IMR-90 (cell line): ENCODE measurements around the gene SAPCD1. TPM values are rescaled to one million over a fixed set of nuclear protein-coding genes. Genes with fewer than 3 reads are reported as not detected.

ENCODE experiments used
- ATAC-seq: fragments of 200-7000 bp; cut with Tn5 transposase; 2 replicates; pipeline ENCODE4 v1.9.1; 2020; ENCODE audit warnings: low read depth, mild to moderate bottlenecking, moderate library complexity
- BruUV-seq: library from RNA; stranded (reverse); fragments of 400-500 nt; replicated peaks from 2 replicates; lab custom pipeline; 2021; lab: Mats Ljungman, UMichigan
- CTCF ChIA-PET: fragments of 300-600 bp; formaldehyde crosslinking; extraction: SDS; loops from one replicate; lab custom pipeline; 2021; ENCODE audit warnings: antibody characterized with exemption; lab: Yijun Ruan, JAX
- POLR2A ChIA-PET: fragments of 300-600 bp; sonication (Branson Sonifier 250); formaldehyde crosslinking; loops from one replicate; lab custom pipeline; 2022; ENCODE audit warnings: antibody characterized with exemption; ENCODE audit not compliant: unreplicated experiment; lab: Charles Lee
- DNase-seq: peaks from one replicate; pipeline ENCODE4 v3.0.0; 2013
- H2AFZ ChIP-seq: replicated peaks from 2 replicates; pipeline ENCODE3; 2013; ENCODE audit warnings: low read length, mild to moderate bottlenecking; ENCODE audit not compliant: poor library complexity
- H2AK5ac ChIP-seq: 2 replicates; pipeline ENCODE4 v1.6.1; 2013; ENCODE audit warnings: low read depth, low read length, inconsistent platforms
- H2AK9ac ChIP-seq: replicated peaks from 2 replicates; pipeline ENCODE3; 2013; ENCODE audit warnings: mild to moderate bottlenecking, low read depth, low read length, moderate library complexity; ENCODE audit not compliant: poor library complexity
- H2BK120ac ChIP-seq: 2 replicates; pipeline ENCODE4 v1.6.1; 2013; ENCODE audit warnings: low read depth, low read length, inconsistent platforms
- H2BK15ac ChIP-seq: 3 replicates; pipeline ENCODE4 v1.6.1; 2013; ENCODE audit warnings: low read depth, low read length, inconsistent platforms
- H2BK20ac ChIP-seq: 2 replicates; pipeline ENCODE4 v1.6.1; 2013; ENCODE audit warnings: low read depth, mild to moderate bottlenecking, inconsistent platforms, low read length, moderate library complexity
- H2BK5ac ChIP-seq: 2 replicates; pipeline ENCODE4 v1.6.1; 2013; ENCODE audit warnings: mild to moderate bottlenecking, low read depth, low read length, inconsistent platforms; ENCODE audit not compliant: poor library complexity, severe bottlenecking
- H3K14ac ChIP-seq: replicated peaks from 2 replicates; pipeline ENCODE4 v1.6.1; 2013; ENCODE audit warnings: low read depth, low read length, inconsistent platforms
- H3K18ac ChIP-seq: 2 replicates; pipeline ENCODE4 v1.6.1; 2013; ENCODE audit warnings: low read depth, low read length, control low read depth
- H3K23ac ChIP-seq: 2 replicates; pipeline ENCODE4 v1.6.1; 2013; ENCODE audit warnings: low read depth, low read length, inconsistent platforms
- H3K27ac ChIP-seq: 2 replicates; pipeline ENCODE4 v1.5.1; 2013; ENCODE audit warnings: mild to moderate bottlenecking, control low read depth, low read length; ENCODE audit not compliant: insufficient read depth
- H3K27me3 ChIP-seq: 2 replicates; pipeline ENCODE4 v1.6.1; 2013; ENCODE audit warnings: low read length; ENCODE audit not compliant: control insufficient read depth, insufficient read depth
- H3K36me3 ChIP-seq: 2 replicates; pipeline ENCODE4 v1.6.1; 2013; ENCODE audit warnings: low read length, mixed read lengths; ENCODE audit not compliant: control insufficient read depth, insufficient read depth
- H3K4ac ChIP-seq: 2 replicates; pipeline ENCODE4 v1.6.1; 2013; ENCODE audit warnings: low read depth, low read length, inconsistent platforms
- H3K4me1 ChIP-seq: 2 replicates; pipeline ENCODE4 v1.6.1; 2013; ENCODE audit warnings: low read length, mixed read lengths; ENCODE audit not compliant: control insufficient read depth, insufficient read depth
- H3K4me2 ChIP-seq: 2 replicates; pipeline ENCODE4 v1.6.1; 2013; ENCODE audit warnings: low read depth, mild to moderate bottlenecking, control low read depth, low read length, moderate library complexity
- H3K4me3 ChIP-seq: 2 replicates; pipeline ENCODE4 v1.5.1; 2013; ENCODE audit warnings: low read depth, mild to moderate bottlenecking, control low read depth, low read length, moderate library complexity; ENCODE audit not compliant: insufficient read depth
- H3K56ac ChIP-seq: 2 replicates; pipeline ENCODE4 v1.6.1; 2013; ENCODE audit warnings: low read length, inconsistent platforms; ENCODE audit not compliant: insufficient read depth; ENCODE audit errors: extremely low read depth
- H3K79me1 ChIP-seq, 2 experiments: 2 replicates each; pipeline ENCODE4 v1.6.1; 2013; ENCODE audit warnings: low read length in 2 of 2, inconsistent platforms in 1 of 2, low read depth in 1 of 2
- H3K9ac ChIP-seq: 2 replicates; pipeline ENCODE4 v1.6.1; 2013; ENCODE audit warnings: low read depth, low read length, control low read depth
- H3K9me1 ChIP-seq: 2 replicates; pipeline ENCODE4 v1.6.1; 2013; ENCODE audit warnings: low read length, inconsistent platforms; ENCODE audit not compliant: insufficient read depth
- H3K9me3 ChIP-seq: 2 replicates; pipeline ENCODE4 v1.6.1; 2013; ENCODE audit warnings: low read length; ENCODE audit not compliant: control insufficient read depth, insufficient read depth
- H4K20me1 ChIP-seq: 2 replicates; pipeline ENCODE4 v1.6.1; 2013; ENCODE audit warnings: low read length, inconsistent platforms; ENCODE audit not compliant: insufficient read depth
- H4K5ac ChIP-seq: 2 replicates; pipeline ENCODE4 v1.6.1; 2013; ENCODE audit warnings: mild to moderate bottlenecking, low read depth, low read length, control low read depth
- H4K8ac ChIP-seq, 2 experiments: 2 replicates each; pipeline ENCODE4 v1.6.1; 2013; ENCODE audit warnings: low read depth in 2 of 2, low read length in 2 of 2, control low read depth in 1 of 2, inconsistent platforms in 1 of 2
- H4K91ac ChIP-seq: 2 replicates; pipeline ENCODE4 v1.6.1; 2013; ENCODE audit warnings: low read depth, low read length, inconsistent platforms; ENCODE audit not compliant: insufficient read depth
- CHD1 ChIP-seq: IDR thresholded peaks from 2 replicates; pipeline ENCODE4 v1.6.1; 2012; ENCODE audit warnings: low read depth, low read length, improper control_type of control experiment
- CTCF ChIP-seq: conservative IDR thresholded peaks from 2 replicates; pipeline ENCODE4 v1.5.1; 2012; ENCODE audit warnings: mild to moderate bottlenecking, low read depth, low read length, improper control_type of control experiment
- WGBS, 2 experiments: methylation state at CpG; one replicate each; pipeline versions ENCODE4 v1.1.5 to v1.1.7; 2013; ENCODE audit warnings: missing lambda C conversion rate in 2 of 2; ENCODE audit not compliant: insufficient read length in 1 of 2; ENCODE audit errors: extremely low coverage in 2 of 2; 5-methylcytosine and 5-hydroxymethylcytosine counted together
- dilution Hi-C: fragments of 300-500 bp; cut with HindIII; formaldehyde crosslinking; loops from one replicate; pipeline ENCODE4 v1.14.3; 2018; ENCODE audit warnings: low sequenced_read_pairs; ENCODE audit not compliant: unreplicated experiment
- in situ Hi-C: fragments of 300-500 bp; cut with MboI; formaldehyde crosslinking; loops from 3 replicates; pipeline ENCODE4 v1.14.3; 2019; ENCODE audit warnings: low sequenced_read_pairs, inconsistent platforms, mixed read lengths
- intact Hi-C: fragments of 100-400 bp; cut with micrococcal nuclease; formaldehyde crosslinking; loops from 2 replicates; pipeline ENCODE4 v1.10.0; 2022
- polyA plus RNA-seq, 3 experiments: library from polyadenylated mRNA; depleted of rRNA; stranded (reverse); fragments of >200 nt; gene quantifications; 2 replicates each; pipeline ENCODE4 v1.2.3, GENCODE V29; 2012; ENCODE audit warnings: low replicate concordance in 1 of 3
- total RNA-seq: library from RNA; depleted of rRNA; stranded (reverse); fragments of >200 nt; gene quantifications from 2 replicates; pipeline ENCODE4 v1.2.3, GENCODE V29; 2012

Gene SAPCD1
- total and polyA plus RNA-seq, 2 of the 4 experiments (the other 2 are of a cell fraction), result 2.3 TPM; not detected in 1

GRCh38 chr6:31727717-31728671, 34.5 kb upstream of the SAPCD1 start:
- dilution Hi-C loops, result no loop called here
- Histone ChIP-seq H3K79me1 (peaks cover 0 to 35% of the 10 kb centered on the region in 2 experiments; a peak in 2 of 4 replicates), H3K9me3 (no peaks in the 10 kb centered on the region), H4K91ac (no peak overlapping the region), H2BK20ac (no peak overlapping the region), H4K20me1 (peaks cover 17% of the 10 kb centered on the region), H2AFZ (peak overlapping the region; percentile 96), H3K23ac (0 out of 2 replicates have a peak overlapping the region, but pooled peaks have one; percentile 20), H3K9ac (peak overlapping the region; percentile 29; the same call in 1 of the 2 replicates), H2BK5ac (no peak overlapping the region), H3K56ac (no peak overlapping the region), H3K4me2 (peak overlapping the region; percentile 92), H2AK5ac (peak overlapping the region; percentile 75; the same call in 1 of the 2 replicates), H3K4me1 (peaks cover 3% of the 10 kb centered on the region), H3K27me3 (no peaks in the 10 kb centered on the region), H4K5ac (no peak overlapping the region), H3K18ac (no peak overlapping the region), H3K36me3 (peaks cover 35% of the 10 kb centered on the region), H3K4ac (0 out of 2 replicates have a peak overlapping the region, but pooled peaks have one; percentile 92), H3K14ac (peak overlapping the region; percentile 58; the same call in 1 of the 2 replicates), H2BK15ac (no peak overlapping the region), H3K27ac (no peak overlapping the region), H3K9me1 (no peaks in the 10 kb centered on the region), H2BK120ac (no peak overlapping the region), H4K8ac (no peak overlapping the region), H3K4me3 (peak overlapping the region; percentile 85), H2AK9ac (peak overlapping the region; percentile 99)
- CTCF ChIA-PET, result no interaction called here
- 91% methylated on average over 10 of the region's 41 CpGs; no CpG with 5 or more reads in 1 of the 2 experiments for WGBS, 2 experiments
- ATAC-seq (no peak), DNase-seq (no peak)
- TF ChIP-seq CTCF (no peak), CHD1 (no peak)
- POLR2A ChIA-PET, result interaction anchor here (0.5 kb wide), 1 partner anchor 11 kb away, joined by 3 read pairs; no protein-coding TSS in a partner anchor
- intact Hi-C loops, result loop anchor here (2.0 kb wide), 2 partner anchors 47 to 103 kb away; partner anchors contain the start of gene LY6G5C
- in situ Hi-C loops, result no loop called here
- BruUV-seq, result no TSS peak
